OCI-LY1 (cell line): ENCODE data around the gene GALNT16.
"Not testable (repeated sequence)": the region's sequence is repeated elsewhere in the genome, so short reads cannot be mapped to it uniquely, and the experiment has no call there.

Experiments used
- H2AFZ ChIP-seq: fragments of 200-600 bp; sonication (generic), shearing (Covaris generic); 2 replicates; pipeline ENCODE4 v1.6.0; 2014; ENCODE audit warnings: antibody characterized with exemption, mild to moderate bottlenecking, low read length
- H3F3A ChIP-seq: fragments of 200-600 bp; sonication (generic), shearing (Covaris generic); 2 replicates; pipeline ENCODE4 v1.6.0; 2014; ENCODE audit warnings: mild to moderate bottlenecking, antibody characterized with exemption, low read length, moderate library complexity; ENCODE audit not compliant: insufficient read depth
- H3K27ac ChIP-seq: fragments of 200-600 bp; sonication (generic); 2 replicates; pipeline ENCODE4 v1.5.1; 2014; ENCODE audit warnings: low read length, mixed run types, mild to moderate bottlenecking, low read depth; ENCODE audit not compliant: poor library complexity, severe bottlenecking
- H3K27me3 ChIP-seq: fragments of 200-600 bp; sonication (generic); 2 replicates; pipeline ENCODE4 v1.6.0; 2014; ENCODE audit warnings: antibody characterized with exemption, mild to moderate bottlenecking, low read length, moderate library complexity; ENCODE audit not compliant: insufficient read depth
- H3K36me3 ChIP-seq: fragments of 200-600 bp; sonication (generic); 2 replicates; pipeline ENCODE4 v1.6.1; 2014; ENCODE audit warnings: mild to moderate bottlenecking, antibody characterized with exemption, low read length, moderate library complexity, mixed read lengths; ENCODE audit not compliant: insufficient read depth
- H3K4me1 ChIP-seq: fragments of 200-600 bp; sonication (generic); 2 replicates; pipeline ENCODE4 v1.5.1; 2014; ENCODE audit warnings: mild to moderate bottlenecking, low read length, moderate library complexity; ENCODE audit not compliant: insufficient read depth, severe bottlenecking
- H3K4me2 ChIP-seq: fragments of 200-600 bp; sonication (generic), shearing (Covaris generic); 2 replicates; pipeline ENCODE4 v1.6.1; 2014; ENCODE audit warnings: low read length
- H3K4me3 ChIP-seq: fragments of 200-600 bp; sonication (generic); 2 replicates; pipeline ENCODE4 v1.5.1; 2014; ENCODE audit warnings: low read length, low read depth, mild to moderate bottlenecking, mixed read lengths; ENCODE audit not compliant: poor library complexity, severe bottlenecking
- H3K79me2 ChIP-seq: fragments of 200-600 bp; shearing (Covaris generic); 2 replicates; pipeline ENCODE4 v1.6.1; 2016; ENCODE audit warnings: mixed run types, low read length, mixed read lengths; ENCODE audit not compliant: insufficient read depth
- H3K9ac ChIP-seq: fragments of 200-600 bp; sonication (generic), shearing (Covaris generic); 2 replicates; pipeline ENCODE4 v1.6.1; 2014; ENCODE audit warnings: mild to moderate bottlenecking, low read length, mixed read lengths
- H3K9me2 ChIP-seq: fragments of 200-600 bp; sonication (generic), shearing (Covaris generic); 2 replicates; pipeline ENCODE4 v1.6.1; 2014; ENCODE audit warnings: low read depth, mild to moderate bottlenecking, low read length, mixed read lengths
- H3K9me3 ChIP-seq: fragments of 200-600 bp; shearing (Covaris generic); 2 replicates; pipeline ENCODE4 v1.6.1; 2014; ENCODE audit warnings: low read length, mixed read lengths
- H4K20me1 ChIP-seq: fragments of 200-600 bp; sonication (generic), shearing (Covaris generic); 2 replicates; pipeline ENCODE4 v1.6.0; 2016; ENCODE audit warnings: mild to moderate bottlenecking, low read length; ENCODE audit not compliant: insufficient read depth
- CTCF ChIP-seq: fragments of 200-600 bp; sonication (generic), shearing (Covaris generic); IDR thresholded peaks from 2 replicates; pipeline ENCODE4 v1.5.1; 2017; ENCODE audit warnings: mild to moderate bottlenecking, antibody characterized with exemption, low read length, moderate library complexity, mixed read lengths
- EZH2 ChIP-seq: fragments of 200-600 bp; sonication (generic), shearing (Covaris generic); IDR thresholded peaks from 2 replicates; pipeline ENCODE4 v1.8.0; 2017; ENCODE audit warnings: borderline replicate concordance, mixed run types, mild to moderate bottlenecking, antibody characterized with exemption, low read length, moderate library complexity, mixed read lengths

Gene GALNT16

GRCh38 chr14:69270795-69271708, 11.1 kb downstream of the GALNT16 start:
- H4K20me1 ChIP-seq, result no peaks in the 10 kb centered on the region
- H3K9me2 ChIP-seq, result no peaks in the 10 kb centered on the region
- no peak overlapping the region for H3K4me3 ChIP-seq
- H2AFZ ChIP-seq, result no peak overlapping the region
- no peaks in the 10 kb centered on the region for H3K4me1 ChIP-seq
- no peak for TF ChIP-seq CTCF
- no peak for TF ChIP-seq EZH2
- no peaks in the 10 kb centered on the region for H3F3A ChIP-seq
- H3K9me3 ChIP-seq, result no peaks in the 10 kb centered on the region
- H3K9ac ChIP-seq, result no peak overlapping the region
- no peak overlapping the region for H3K4me2 ChIP-seq
- H3K36me3 ChIP-seq, result no peaks in the 10 kb centered on the region
- H3K79me2 ChIP-seq, result no peaks in the 10 kb centered on the region
- H3K27ac ChIP-seq, result no peak overlapping the region
- peaks cover 11% of the 10 kb centered on the region; the same call in 1 of the 2 replicates for H3K27me3 ChIP-seq

GRCh38 chr14:69274321-69274720, 14.4 kb downstream of the GALNT16 start:
- Histone ChIP-seq H3K9me2 (no peaks in the 10 kb centered on the region), H3K27ac (no peak overlapping the region), H3F3A (no peaks in the 10 kb centered on the region), H3K4me3 (no peak overlapping the region), H3K27me3 (peaks cover 10% of the 10 kb centered on the region; the same call in 1 of the 2 replicates), H3K4me2 (no peak overlapping the region), H4K20me1 (no peaks in the 10 kb centered on the region), H3K79me2 (no peaks in the 10 kb centered on the region), H3K9me3 (no peaks in the 10 kb centered on the region), H3K4me1 (no peaks in the 10 kb centered on the region), H3K36me3 (no peaks in the 10 kb centered on the region), H2AFZ (no peak overlapping the region), H3K9ac (no peak overlapping the region)
- TF ChIP-seq CTCF, result no peak
- no peak for TF ChIP-seq EZH2

- no peak overlapping the region for H3K27ac ChIP-seq
- no peak overlapping the region for H3K4me2 ChIP-seq
- H3K79me2 ChIP-seq, result no peaks in the 10 kb centered on the region
- H3K27me3 ChIP-seq, result peaks cover 5% of the 10 kb centered on the region; the same call in 1 of the 2 replicates
- TF ChIP-seq EZH2 (no peak), CTCF (no peak)
- H3K9me3 ChIP-seq, result no peaks in the 10 kb centered on the region
- H3F3A ChIP-seq, result no peaks in the 10 kb centered on the region
- H3K36me3 ChIP-seq, result no peaks in the 10 kb centered on the region
- H3K4me1 ChIP-seq, result no peaks in the 10 kb centered on the region
- no peak overlapping the region for H2AFZ ChIP-seq
- no peaks in the 10 kb centered on the region for H4K20me1 ChIP-seq
- no peak overlapping the region for H3K9ac ChIP-seq
- H3K4me3 ChIP-seq, result no peak overlapping the region
- no peaks in the 10 kb centered on the region for H3K9me2 ChIP-seq
These were observed 15.4 kb downstream of the GALNT16 start for GRCh38 chr14:69275331-69275730.

- H4K20me1 ChIP-seq, H3K4me2 ChIP-seq, H3K9ac ChIP-seq, H3K27me3 ChIP-seq, H3K4me1 ChIP-seq, H3K4me3 ChIP-seq, H3K9me3 ChIP-seq, H3K27ac ChIP-seq, H2AFZ ChIP-seq, H3F3A ChIP-seq, H3K79me2 ChIP-seq, H3K36me3 ChIP-seq, H3K9me2 ChIP-seq: not testable (repeated sequence)
These were observed 17.4 kb downstream of the GALNT16 start for GRCh38 chr14:69277356-69277755.
